IPS DF 19.7 (cell line): ENCODE measurements around the gene PPP2R2D.
"Not testable (repeated sequence)": the region's sequence is repeated elsewhere in the genome, so short reads cannot be mapped to it uniquely, and the experiment has no call there.

Experiments
- DNase-seq: peaks from one replicate; pipeline ENCODE4 v3.0.0-alpha.2; 2013; ENCODE audit warnings: low read depth, low spot score

The PPP2R2D gene

GRCh38 chr10:131868436-131868835 is 32.4 kb upstream of the PPP2R2D start:
- no peak for DNase-seq

GRCh38 chr10:131869344-131869743 is 31.5 kb upstream of the PPP2R2D start:
- DNase-seq, result no peak

- DNase-seq, result no peak
These were observed 30.4 kb upstream of the PPP2R2D start for GRCh38 chr10:131870411-131870810.

GRCh38 chr10:131870831-131871672 is 29.8 kb upstream of the PPP2R2D start:
- DNase-seq, result no peak

- no peak for DNase-seq
These were observed 29.2 kb upstream of the PPP2R2D start for GRCh38 chr10:131871673-131872005.

- no peak for DNase-seq
These were observed 28.6 kb upstream of the PPP2R2D start for GRCh38 chr10:131872011-131872826.

GRCh38 chr10:131872827-131873375 is 27.9 kb upstream of the PPP2R2D start:
- no peak for DNase-seq

- no peak for DNase-seq
These were observed 25.8 kb upstream of the PPP2R2D start for GRCh38 chr10:131874991-131875451.

GRCh38 chr10:131875501-131875900 is 25.3 kb upstream of the PPP2R2D start:
- DNase-seq, result no peak

GRCh38 chr10:131876017-131876416 is 24.8 kb upstream of the PPP2R2D start:
- DNase-seq, result no peak

GRCh38 chr10:131876508-131876907 is 24.3 kb upstream of the PPP2R2D start:
- DNase-seq, result no peak

GRCh38 chr10:131880016-131880590 is 20.7 kb upstream of the PPP2R2D start:
- no peak for DNase-seq

GRCh38 chr10:131881104-131881880 is 19.5 kb upstream of the PPP2R2D start:
- no peak for DNase-seq

- no peak for DNase-seq
These were observed 18.7 kb upstream of the PPP2R2D start for GRCh38 chr10:131882151-131882550.

- DNase-seq, result no peak
These were observed 18.0 kb upstream of the PPP2R2D start for GRCh38 chr10:131882590-131883451.

GRCh38 chr10:131883621-131884393 is 17.0 kb upstream of the PPP2R2D start:
- not testable (repeated sequence) for DNase-seq

- no peak for DNase-seq
These were observed 15.2 kb upstream of the PPP2R2D start for GRCh38 chr10:131885391-131886165.

GRCh38 chr10:131886237-131886636 is 14.6 kb upstream of the PPP2R2D start:
- no peak for DNase-seq

GRCh38 chr10:131888186-131888604 is 12.6 kb upstream of the PPP2R2D start:
- DNase-seq, result no peak
